Esophagus squamous epithelium (tissue), 4 donors: ENCODE measurements around the gene SLC25A13.

ENCODE experiments used
- CTCF ChIP-seq, 6 experiments: fragments of 450-650 bp in 4 of 6; fragments of 200-600 bp in 2 of 6; sonication (generic) in 2 of 6; IDR thresholded peaks; one replicate each; pipeline ENCODE4 v1.5.1; 2016 to 2019; ENCODE audit warnings: antibody characterized with exemption in 6 of 6, mild to moderate bottlenecking in 4 of 6, moderate library complexity in 4 of 6
- POLR2A ChIP-seq, 4 donors: fragments of 450-650 bp; IDR thresholded peaks; one replicate each; pipeline ENCODE4 v1.6.1; 2017; ENCODE audit warnings: antibody characterized with exemption in 4 of 4, mild to moderate bottlenecking in 4 of 4, moderate library complexity in 3 of 4

DNA sequence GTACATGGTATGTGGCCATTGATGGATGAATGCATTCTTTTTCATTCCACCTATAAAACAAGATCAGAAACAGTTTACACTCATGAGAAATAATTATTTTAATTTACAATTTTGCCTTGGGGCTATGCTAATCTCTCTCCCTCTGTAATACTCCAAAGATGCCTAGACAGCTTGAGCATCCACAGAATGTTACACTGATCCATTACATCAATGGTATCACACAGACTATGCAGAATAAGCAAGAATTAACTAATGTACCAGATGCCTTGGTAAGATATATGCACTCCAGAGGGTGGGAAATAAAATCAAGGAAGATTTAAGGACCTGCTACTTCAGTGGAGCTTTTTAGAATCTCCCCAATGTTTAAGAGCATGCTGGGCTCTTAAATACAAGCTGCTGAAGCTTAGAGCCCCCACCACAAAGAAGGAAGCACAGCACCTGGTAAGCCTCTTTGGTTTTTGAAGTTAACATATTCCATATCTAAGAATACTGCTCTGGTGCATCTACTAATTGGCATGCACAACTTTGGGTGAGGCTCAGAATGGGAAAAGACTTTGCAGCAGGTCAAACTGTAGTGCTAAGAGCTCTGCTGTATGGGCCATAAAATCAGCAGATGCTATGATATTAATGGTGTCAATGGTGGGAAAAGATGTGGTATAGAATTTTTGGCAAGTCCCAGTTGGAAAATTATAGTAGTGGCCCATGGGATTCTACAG, 219.6 kb downstream of the SLC25A13 start:
- TF ChIP-seq CTCF (IDR thresholded peaks at IDR 0.05) (no peak), POLR2A (IDR thresholded peaks at IDR 0.05) (no peak)
